ENCODE data around the gene MTMR2.

DNA sequence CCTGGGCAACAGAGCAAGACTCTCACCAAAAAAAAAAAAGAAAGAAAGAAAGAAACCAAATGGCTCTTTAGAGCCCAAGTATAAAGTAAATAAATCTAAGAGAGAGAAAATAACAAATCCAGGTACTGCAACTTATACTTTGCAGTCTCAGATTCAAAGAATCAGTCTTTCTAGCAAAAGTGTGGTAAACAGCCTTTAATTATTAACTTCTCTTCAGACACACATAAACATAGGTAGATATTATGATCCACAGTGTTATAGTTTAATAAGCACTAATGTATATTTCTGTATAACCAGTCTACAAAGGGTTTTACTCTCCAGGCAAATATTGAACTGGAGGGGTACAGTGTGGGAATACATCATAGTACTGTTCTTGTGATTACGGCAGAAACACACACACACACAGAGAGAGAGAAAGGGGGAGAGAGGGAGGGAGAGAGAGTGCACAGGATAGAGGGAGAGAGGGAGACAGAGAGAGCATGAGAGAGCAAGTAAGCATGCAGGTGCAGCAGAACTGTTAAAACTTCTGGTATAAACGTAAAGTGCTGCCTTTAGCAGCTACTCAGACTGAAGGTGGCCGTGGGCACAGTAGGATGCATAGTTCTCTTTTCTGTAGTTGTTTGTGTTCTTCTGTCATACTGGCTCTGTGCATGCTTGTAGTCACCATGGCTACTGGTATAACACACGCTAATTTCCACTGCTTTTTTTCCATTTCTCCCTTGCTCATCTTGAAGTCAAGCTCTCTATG is 32.3 kb downstream of the MTMR2 start:
- TF ChIP-seq, protein P1, sequence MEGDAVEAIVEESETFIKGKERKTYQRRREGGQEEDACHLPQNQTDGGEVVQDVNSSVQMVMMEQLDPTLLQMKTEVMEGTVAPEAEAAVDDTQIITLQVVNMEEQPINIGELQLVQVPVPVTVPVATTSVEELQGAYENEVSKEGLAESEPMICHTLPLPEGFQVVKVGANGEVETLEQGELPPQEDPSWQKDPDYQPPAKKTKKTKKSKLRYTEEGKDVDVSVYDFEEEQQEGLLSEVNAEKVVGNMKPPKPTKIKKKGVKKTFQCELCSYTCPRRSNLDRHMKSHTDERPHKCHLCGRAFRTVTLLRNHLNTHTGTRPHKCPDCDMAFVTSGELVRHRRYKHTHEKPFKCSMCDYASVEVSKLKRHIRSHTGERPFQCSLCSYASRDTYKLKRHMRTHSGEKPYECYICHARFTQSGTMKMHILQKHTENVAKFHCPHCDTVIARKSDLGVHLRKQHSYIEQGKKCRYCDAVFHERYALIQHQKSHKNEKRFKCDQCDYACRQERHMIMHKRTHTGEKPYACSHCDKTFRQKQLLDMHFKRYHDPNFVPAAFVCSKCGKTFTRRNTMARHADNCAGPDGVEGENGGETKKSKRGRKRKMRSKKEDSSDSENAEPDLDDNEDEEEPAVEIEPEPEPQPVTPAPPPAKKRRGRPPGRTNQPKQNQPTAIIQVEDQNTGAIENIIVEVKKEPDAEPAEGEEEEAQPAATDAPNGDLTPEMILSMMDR (conservative IDR thresholded peaks at IDR 0.05 in 1 of 2, IDR thresholded peaks at IDR 0.05 in 1 of 2; ENCODE audit: low read depth in 1 of 2, low read length in 2 of 2): no peak
- no peak for TF ChIP-seq EZH2 (IDR thresholded peaks at IDR 0.05; ENCODE audit: low read length, missing control alignments)

Measured in fibroblast of lung (primary cell).